ENCODE results near the gene TRDN.

Gene TRDN

DNA sequence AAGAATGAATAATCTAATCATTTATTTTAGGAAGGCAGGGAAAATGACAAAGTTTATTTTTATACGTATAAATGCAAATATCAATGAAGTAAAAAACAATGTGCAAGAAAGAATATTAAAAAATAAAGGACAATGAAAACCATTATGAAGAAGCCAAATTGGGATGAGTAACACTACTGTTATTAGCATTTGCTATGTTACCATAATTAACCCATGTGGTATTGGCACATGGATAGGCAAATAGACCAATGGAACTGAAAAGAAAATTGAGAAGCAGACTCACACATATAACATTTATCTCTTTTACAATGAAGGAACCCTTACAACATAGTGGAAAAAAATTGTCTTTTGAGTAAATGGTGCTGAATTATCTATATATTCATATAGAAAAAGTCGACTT lies 426.1 kb downstream of the TRDN start:
- TF ChIP-seq, protein P1, sequence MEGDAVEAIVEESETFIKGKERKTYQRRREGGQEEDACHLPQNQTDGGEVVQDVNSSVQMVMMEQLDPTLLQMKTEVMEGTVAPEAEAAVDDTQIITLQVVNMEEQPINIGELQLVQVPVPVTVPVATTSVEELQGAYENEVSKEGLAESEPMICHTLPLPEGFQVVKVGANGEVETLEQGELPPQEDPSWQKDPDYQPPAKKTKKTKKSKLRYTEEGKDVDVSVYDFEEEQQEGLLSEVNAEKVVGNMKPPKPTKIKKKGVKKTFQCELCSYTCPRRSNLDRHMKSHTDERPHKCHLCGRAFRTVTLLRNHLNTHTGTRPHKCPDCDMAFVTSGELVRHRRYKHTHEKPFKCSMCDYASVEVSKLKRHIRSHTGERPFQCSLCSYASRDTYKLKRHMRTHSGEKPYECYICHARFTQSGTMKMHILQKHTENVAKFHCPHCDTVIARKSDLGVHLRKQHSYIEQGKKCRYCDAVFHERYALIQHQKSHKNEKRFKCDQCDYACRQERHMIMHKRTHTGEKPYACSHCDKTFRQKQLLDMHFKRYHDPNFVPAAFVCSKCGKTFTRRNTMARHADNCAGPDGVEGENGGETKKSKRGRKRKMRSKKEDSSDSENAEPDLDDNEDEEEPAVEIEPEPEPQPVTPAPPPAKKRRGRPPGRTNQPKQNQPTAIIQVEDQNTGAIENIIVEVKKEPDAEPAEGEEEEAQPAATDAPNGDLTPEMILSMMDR (conservative IDR thresholded peaks at IDR 0.05; ENCODE audit: low read depth, low read length), result no peak
- H3K4me3 ChIP-seq (ENCODE audit: low read length), result no peak overlapping the region
- no peak for DNase-seq (ENCODE audit: low read depth)

DNA sequence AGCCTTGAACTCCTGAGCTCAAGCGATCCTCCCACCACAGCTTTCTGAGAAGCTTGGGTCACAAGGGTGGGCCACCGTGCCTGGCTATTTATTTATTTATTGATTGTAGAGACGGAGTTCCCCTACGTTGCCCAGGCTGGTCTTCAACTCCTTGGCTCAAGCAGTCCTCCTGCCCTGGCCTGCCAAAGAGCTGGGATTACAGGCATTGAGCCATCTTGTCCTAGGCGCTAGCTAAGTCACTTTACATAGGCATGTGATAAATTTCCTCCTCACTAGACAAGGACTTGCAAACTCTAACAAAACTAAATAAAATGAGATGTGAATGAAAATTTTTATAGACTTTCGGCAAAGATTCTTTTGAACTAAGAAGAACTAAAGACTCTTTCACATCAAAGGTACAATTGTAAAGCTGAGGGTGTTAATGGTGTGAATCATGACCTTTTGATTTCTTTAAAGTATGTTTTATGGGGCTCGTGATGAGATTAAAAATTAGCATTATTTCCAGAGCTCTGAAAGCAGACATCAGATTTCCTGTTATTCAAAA lies 428.7 kb downstream of the TRDN start:
- no peak overlapping the region for H3K4me3 ChIP-seq (ENCODE audit: low read length)
- no peak for DNase-seq (ENCODE audit: low read depth)
- TF ChIP-seq, protein P1 (conservative IDR thresholded peaks at IDR 0.05; ENCODE audit: low read depth, low read length), result no peak

DNA sequence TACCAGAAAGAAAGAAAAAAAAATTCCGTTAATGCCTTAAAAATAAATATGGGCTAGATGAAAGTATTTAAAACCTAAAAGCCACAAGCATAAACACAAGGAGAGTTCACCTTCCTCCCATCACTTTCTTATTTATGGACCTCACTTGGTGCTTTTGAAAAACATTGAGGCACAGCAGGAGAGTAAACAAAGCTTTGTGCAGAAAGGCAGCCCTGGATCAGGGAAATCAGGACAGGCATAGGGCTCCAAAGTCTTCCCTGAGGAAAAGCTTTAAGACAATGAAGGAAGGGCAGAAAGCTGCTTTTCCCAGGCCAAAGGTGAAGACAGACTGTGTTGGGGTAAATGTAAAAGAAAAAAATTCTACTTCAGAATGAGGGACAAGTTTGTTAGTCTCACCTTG lies 432.8 kb downstream of the TRDN start:
- no peak for DNase-seq (ENCODE audit: low read depth)
- TF ChIP-seq, protein P1 (conservative IDR thresholded peaks at IDR 0.05; ENCODE audit: low read depth, low read length), result no peak
- H3K4me3 ChIP-seq (ENCODE audit: low read length), result no peak overlapping the region

DNA sequence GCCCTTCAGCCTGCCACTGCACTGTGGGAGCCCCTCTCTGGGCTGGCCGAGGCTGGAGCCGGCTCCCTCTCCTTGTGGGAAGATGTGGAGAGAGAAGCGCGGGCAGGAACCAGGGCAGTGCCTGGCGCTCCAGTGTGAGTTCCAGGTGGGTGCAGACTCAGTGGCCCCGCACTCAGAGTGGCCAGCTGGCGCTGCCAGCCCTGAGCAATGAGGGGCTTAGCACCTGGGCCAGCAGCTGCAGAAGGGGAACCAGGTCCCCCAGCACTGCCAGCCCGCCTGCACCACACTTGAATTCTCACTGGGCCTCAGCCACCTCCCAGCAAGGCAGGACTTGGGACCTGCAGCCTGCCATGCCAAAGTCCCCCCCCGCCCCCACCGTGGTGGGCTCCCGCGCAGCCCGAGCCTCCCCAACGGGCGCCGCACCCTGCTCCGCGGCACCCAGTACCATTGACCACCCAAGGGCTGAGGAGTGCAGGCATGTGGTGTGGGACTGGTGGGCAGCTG lies 434.8 kb downstream of the TRDN start:
- DNase-seq (ENCODE audit: low read depth), result no peak
- no peak overlapping the region for H3K4me3 ChIP-seq (ENCODE audit: low read length)
- TF ChIP-seq, protein P1 (conservative IDR thresholded peaks at IDR 0.05; ENCODE audit: low read depth, low read length), result no peak

DNA sequence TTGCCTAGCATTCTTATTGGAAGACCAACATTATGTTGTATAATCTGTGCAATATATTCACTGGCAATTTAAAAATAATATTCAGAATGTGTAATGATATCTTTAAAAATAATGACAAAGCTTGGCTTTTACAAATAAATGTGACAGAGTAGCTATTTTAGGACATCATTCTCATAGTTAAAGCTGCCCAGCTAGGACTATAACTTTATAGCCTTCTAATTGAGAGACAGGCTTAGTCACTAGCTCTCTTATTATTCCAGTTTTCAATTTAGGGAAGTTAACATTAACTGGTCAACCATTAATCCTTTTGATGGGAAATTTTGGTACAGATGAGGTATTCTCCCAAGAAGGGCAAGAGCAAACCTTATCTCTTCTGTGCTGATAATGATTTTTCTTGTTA lies 443.5 kb downstream of the TRDN start:
- TF ChIP-seq, protein P1 (conservative IDR thresholded peaks at IDR 0.05; ENCODE audit: low read depth, low read length), result no peak
- DNase-seq (ENCODE audit: low read depth), result no peak
- H3K4me3 ChIP-seq (ENCODE audit: low read length), result no peak overlapping the region

DNA sequence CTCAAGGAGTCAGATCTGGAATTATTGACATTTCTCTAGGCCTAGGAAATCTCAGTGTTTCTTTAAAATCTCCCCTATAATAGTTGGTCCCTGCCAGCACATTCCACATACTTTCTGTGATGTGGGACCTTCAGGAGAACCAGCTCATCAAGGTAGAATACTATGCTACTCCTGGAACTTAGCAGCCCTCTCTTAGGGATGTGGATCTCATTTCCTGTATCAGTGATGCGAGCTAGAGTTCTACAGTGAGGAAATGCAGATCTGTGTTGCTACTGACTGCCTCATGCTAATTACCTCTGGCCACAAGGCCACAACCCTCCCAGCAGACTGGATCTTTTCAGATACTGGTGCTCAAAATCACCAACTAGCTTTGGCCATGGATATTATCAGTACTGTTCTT lies 446.9 kb downstream of the TRDN start:
- no peak for DNase-seq (ENCODE audit: low read depth)
- no peak overlapping the region for H3K4me3 ChIP-seq (ENCODE audit: low read length)
- TF ChIP-seq, protein P1 (conservative IDR thresholded peaks at IDR 0.05; ENCODE audit: low read depth, low read length), result no peak

DNA sequence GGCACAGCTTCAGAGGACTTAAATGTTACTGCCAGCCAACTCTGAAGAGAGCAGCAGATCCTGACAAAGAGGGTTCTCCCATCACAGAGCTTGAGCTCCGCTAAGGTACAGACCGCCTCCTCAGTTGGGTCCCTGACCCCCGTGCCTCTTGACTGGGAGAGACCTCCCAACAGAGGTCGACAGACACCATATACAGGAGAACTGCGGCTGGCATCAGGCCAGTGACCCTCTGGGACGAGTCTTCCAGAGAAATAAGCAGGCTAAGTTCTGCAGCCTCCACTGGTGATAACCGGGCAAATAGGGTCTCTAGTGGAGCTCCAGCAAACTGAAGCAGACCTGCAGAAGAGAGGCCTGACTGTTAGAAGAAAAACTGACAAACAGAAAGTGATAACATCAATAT lies 453.8 kb downstream of the TRDN start:
- H3K4me3 ChIP-seq (ENCODE audit: low read length), result no peak overlapping the region

More for the DNA sequence above, 453.8 kb downstream of the TRDN start:
- TF ChIP-seq, protein P1 (conservative IDR thresholded peaks at IDR 0.05; ENCODE audit: low read depth, low read length), result no peak
- DNase-seq (ENCODE audit: low read depth), result no peak
